Omental fat pad (tissue), 4 donors: ENCODE measurements around the gene VWA3B. TPM values are rescaled to one million over a fixed set of nuclear protein-coding genes. Genes with fewer than 3 reads are reported as not detected.
"Not testable (repeated sequence)": the region's sequence is repeated elsewhere in the genome, so short reads cannot be mapped to it uniquely, and the experiment has no call there.

Source experiments
- ATAC-seq: fragments of 150-250 bp; one replicate; pipeline ENCODE4 v1.9.1; 2016; ENCODE audit warnings: mild to moderate bottlenecking, moderate library complexity; ENCODE audit not compliant: low FRiP score
- DNase-seq: peaks from one replicate; pipeline ENCODE4 v3.0.0-alpha.2; 2019; ENCODE audit warnings: low spot score
- total RNA-seq, 4 donors: library from RNA; depleted of rRNA; stranded (reverse); fragments of >200 nt; gene quantifications; one replicate each; pipeline ENCODE4 v1.1.0, GENCODE V29; 2016
- TF ChIP-seq, protein P1 (sequence below), 3 donors: fragments of 450-650 bp; IDR thresholded peaks; one replicate each; pipeline ENCODE4 v1.5.1; 2016 to 2017; ENCODE audit warnings: antibody characterized with exemption in 3 of 3, mild to moderate bottlenecking in 3 of 3, moderate library complexity in 2 of 3

VWA3B gene
- total RNA-seq, 4 donors from 2014 or later = 0.32 TPM; not detected in 3

DNA sequence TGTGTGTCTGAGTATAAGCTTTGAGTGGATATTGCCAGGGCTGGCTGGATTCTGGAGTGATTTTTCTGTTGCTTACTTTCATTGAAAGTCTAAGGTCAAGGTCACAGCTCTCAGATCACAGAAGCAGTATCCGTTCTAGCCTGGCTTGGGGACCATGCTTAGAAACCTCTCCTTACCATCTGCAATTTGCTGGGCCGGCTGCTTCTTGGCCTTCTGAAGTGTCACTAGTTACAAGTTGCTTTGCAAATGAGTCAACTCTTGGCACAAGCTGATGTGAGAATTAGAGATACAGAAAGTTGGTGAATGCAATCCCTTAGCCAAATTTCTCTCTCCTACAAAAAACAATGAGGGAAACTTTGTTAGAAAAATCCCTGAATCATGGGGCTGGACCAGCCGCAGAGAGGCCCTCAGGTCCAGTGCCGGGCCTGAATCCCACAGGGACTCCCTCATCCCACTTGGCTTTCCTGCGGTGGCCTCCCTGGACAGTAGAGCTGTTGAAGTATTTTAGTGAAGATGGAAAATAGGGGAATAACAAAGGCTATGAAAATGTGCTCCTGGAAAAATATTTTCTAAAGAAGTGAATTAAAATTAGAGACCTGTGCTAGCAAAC lies 166.6 kb downstream of the VWA3B start:
- TF ChIP-seq, protein P1, sequence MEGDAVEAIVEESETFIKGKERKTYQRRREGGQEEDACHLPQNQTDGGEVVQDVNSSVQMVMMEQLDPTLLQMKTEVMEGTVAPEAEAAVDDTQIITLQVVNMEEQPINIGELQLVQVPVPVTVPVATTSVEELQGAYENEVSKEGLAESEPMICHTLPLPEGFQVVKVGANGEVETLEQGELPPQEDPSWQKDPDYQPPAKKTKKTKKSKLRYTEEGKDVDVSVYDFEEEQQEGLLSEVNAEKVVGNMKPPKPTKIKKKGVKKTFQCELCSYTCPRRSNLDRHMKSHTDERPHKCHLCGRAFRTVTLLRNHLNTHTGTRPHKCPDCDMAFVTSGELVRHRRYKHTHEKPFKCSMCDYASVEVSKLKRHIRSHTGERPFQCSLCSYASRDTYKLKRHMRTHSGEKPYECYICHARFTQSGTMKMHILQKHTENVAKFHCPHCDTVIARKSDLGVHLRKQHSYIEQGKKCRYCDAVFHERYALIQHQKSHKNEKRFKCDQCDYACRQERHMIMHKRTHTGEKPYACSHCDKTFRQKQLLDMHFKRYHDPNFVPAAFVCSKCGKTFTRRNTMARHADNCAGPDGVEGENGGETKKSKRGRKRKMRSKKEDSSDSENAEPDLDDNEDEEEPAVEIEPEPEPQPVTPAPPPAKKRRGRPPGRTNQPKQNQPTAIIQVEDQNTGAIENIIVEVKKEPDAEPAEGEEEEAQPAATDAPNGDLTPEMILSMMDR (IDR thresholded peaks at IDR 0.05) = no peak
- DNase-seq = no peak
- no peak for ATAC-seq

DNA sequence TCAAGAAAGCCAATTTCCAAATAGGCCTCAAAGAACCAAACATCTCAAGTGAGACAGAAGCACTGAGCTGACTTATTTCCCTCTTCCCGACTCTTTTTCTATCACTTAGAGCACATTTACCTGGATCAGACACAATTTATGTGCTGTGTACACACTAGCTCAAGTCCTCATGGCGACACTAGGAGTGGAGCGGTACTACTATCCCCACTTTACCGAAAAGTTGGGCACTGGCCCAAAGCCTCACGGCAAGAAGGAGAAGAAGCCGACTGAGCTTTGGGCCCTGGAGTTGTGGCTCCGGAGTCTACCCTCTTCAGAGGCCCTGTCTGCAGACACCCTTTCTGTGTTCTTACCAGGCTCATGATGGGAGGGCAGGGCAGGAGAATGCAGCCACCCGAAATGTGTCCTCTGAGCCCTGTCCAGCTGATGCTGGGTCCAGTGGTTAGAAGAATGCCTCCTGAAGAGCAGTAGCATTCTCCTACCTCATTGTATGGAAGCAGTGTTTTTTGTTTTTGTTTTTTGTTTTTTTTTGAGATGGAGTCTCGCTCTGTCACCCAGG lies 167.6 kb downstream of the VWA3B start:
- TF ChIP-seq, protein P1 (IDR thresholded peaks at IDR 0.05) = no peak
- no peak for DNase-seq
- ATAC-seq = no peak

GRCh38 chr2:98258906-98259305 lies 171.9 kb downstream of the VWA3B start:
- no peak for ATAC-seq
- no peak for DNase-seq
- TF ChIP-seq, protein P1 (IDR thresholded peaks at IDR 0.05) = no peak

- DNase-seq (no peak), ATAC-seq (no peak)
- TF ChIP-seq, protein P1 (IDR thresholded peaks at IDR 0.05) = no peak
These were observed 176.4 kb downstream of the VWA3B start for GRCh38 chr2:98263362-98263761.

GRCh38 chr2:98268225-98268624 lies 181.3 kb downstream of the VWA3B start:
- DNase-seq, ATAC-seq: not testable (repeated sequence)

- TF ChIP-seq, protein P1 (IDR thresholded peaks at IDR 0.05) = no peak
- no peak for DNase-seq
- no peak for ATAC-seq
These were observed 182.3 kb downstream of the VWA3B start for GRCh38 chr2:98269274-98269673.

DNA sequence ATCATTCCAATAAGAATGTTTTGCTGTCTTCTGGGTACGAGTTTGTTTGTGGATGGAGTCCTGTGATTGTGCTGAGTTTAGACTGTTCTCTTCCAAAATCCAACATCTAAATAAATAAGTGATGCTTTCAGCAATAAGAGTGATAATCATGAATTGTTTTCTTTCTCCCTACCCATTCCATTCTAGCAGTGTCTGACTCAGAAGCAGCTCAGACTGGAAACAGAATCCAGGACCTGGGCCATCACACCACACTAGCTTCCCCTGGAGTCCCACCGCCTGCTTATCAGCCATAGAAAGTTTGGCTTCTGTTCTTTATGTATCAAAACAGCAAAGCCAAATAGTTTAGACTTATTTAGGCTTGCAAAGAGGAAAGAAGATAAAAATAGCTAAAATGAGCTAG lies 182.9 kb downstream of the VWA3B start:
- TF ChIP-seq, protein P1 (IDR thresholded peaks at IDR 0.05) = no peak
- ATAC-seq (no peak), DNase-seq (no peak)
